HG03135 (cell line): Measurements from ENCODE around the gene ST6GALNAC3.
"Not testable (repeated sequence)": the region's sequence is repeated elsewhere in the genome, so short reads cannot be mapped to it uniquely, and the experiment has no call there.

Source experiments
- ATAC-seq: cut with Tn5 transposase; IDR thresholded peaks from one replicate; pipeline ENCODE4 v1.9.1; 2021; ENCODE audit warnings: mild to moderate bottlenecking, moderate library complexity; ENCODE audit not compliant: unreplicated experiment

The ST6GALNAC3 gene

GRCh38 chr1:76074321-76075187 lies at the start of gene ST6GALNAC3:
Gene ST6GALNAC3, plus strand, starts transcription at chr1:76074746.
- peak; percentile 81 for ATAC-seq

- no peak for ATAC-seq
Measured at GRCh38 chr1:76027341-76027740, 47.2 kb upstream of the ST6GALNAC3 start.

GRCh38 chr1:76029331-76029730 lies 45.2 kb upstream of the ST6GALNAC3 start:
- no peak for ATAC-seq

GRCh38 chr1:76031496-76031895 lies 43.0 kb upstream of the ST6GALNAC3 start:
- no peak for ATAC-seq

GRCh38 chr1:76033800-76034475 lies 40.6 kb upstream of the ST6GALNAC3 start:
- ATAC-seq, result no peak

GRCh38 chr1:76035053-76035452 lies 39.5 kb upstream of the ST6GALNAC3 start:
- ATAC-seq, result no peak

GRCh38 chr1:76037324-76037723 lies 37.2 kb upstream of the ST6GALNAC3 start:
- ATAC-seq, result no peak

GRCh38 chr1:76038287-76039004 lies 36.1 kb upstream of the ST6GALNAC3 start:
- ATAC-seq, result no peak

- no peak for ATAC-seq
Measured at GRCh38 chr1:76046149-76046548, 28.4 kb upstream of the ST6GALNAC3 start.

GRCh38 chr1:76048219-76048618 lies 26.3 kb upstream of the ST6GALNAC3 start:
- ATAC-seq, result no peak

GRCh38 chr1:76048926-76049325 lies 25.6 kb upstream of the ST6GALNAC3 start:
- no peak for ATAC-seq

- no peak for ATAC-seq
Measured at GRCh38 chr1:76049498-76049897, 25.0 kb upstream of the ST6GALNAC3 start.

GRCh38 chr1:76050073-76050472 lies 24.5 kb upstream of the ST6GALNAC3 start:
- ATAC-seq, result not testable (repeated sequence)

GRCh38 chr1:76053021-76053420 lies 21.5 kb upstream of the ST6GALNAC3 start:
- no peak for ATAC-seq

GRCh38 chr1:76054359-76054758 lies 20.2 kb upstream of the ST6GALNAC3 start:
- ATAC-seq, result no peak

- no peak for ATAC-seq
Measured at GRCh38 chr1:76055987-76056386, 18.6 kb upstream of the ST6GALNAC3 start.

- ATAC-seq, result no peak
Measured at GRCh38 chr1:76059451-76059850, 15.1 kb upstream of the ST6GALNAC3 start.

- ATAC-seq, result no peak
Measured at GRCh38 chr1:76065270-76065669, 9.3 kb upstream of the ST6GALNAC3 start.

- ATAC-seq, result no peak
Measured at GRCh38 chr1:76066394-76066793, 8.2 kb upstream of the ST6GALNAC3 start.

- no peak for ATAC-seq
Measured at GRCh38 chr1:76068542-76068941, 6.0 kb upstream of the ST6GALNAC3 start.

- ATAC-seq, result no peak
Measured at GRCh38 chr1:76068953-76069561, 5.5 kb upstream of the ST6GALNAC3 start.
